Subcutaneous abdominal adipose tissue (tissue), 5 donors: ENCODE results near the gene PIK3CB.

ENCODE experiments used
- H3K27ac ChIP-seq: one replicate; pipeline ENCODE4 v1.7.0; 2013; ENCODE audit warnings: low read depth, mild to moderate bottlenecking, inconsistent platforms, low read length, moderate library complexity
- H3K27me3 ChIP-seq, 5 donors: one replicate each; pipeline ENCODE4 v1.7.0; 2013; ENCODE audit warnings: low read length in 5 of 5, inconsistent platforms in 1 of 5; ENCODE audit not compliant: control insufficient read depth in 5 of 5, insufficient read depth in 4 of 5
- H3K36me3 ChIP-seq, 5 donors: one replicate each; pipeline ENCODE4 v1.7.0; 2013; ENCODE audit warnings: low read length in 5 of 5; ENCODE audit not compliant: control insufficient read depth in 5 of 5, insufficient read depth in 5 of 5
- H3K4me1 ChIP-seq, 5 donors: one replicate each; pipeline ENCODE4 v1.7.0; 2013; ENCODE audit warnings: low read length in 5 of 5, mild to moderate bottlenecking in 3 of 5, moderate library complexity in 1 of 5; ENCODE audit not compliant: control insufficient read depth in 5 of 5, insufficient read depth in 5 of 5
- H3K4me3 ChIP-seq, 5 donors: one replicate each; pipeline ENCODE4 v1.7.0; 2013; ENCODE audit warnings: low read length in 5 of 5, low read depth in 1 of 5
- H3K9ac ChIP-seq, 5 donors: one replicate each; pipeline ENCODE4 v1.7.0; 2013; ENCODE audit warnings: low read length in 5 of 5, mild to moderate bottlenecking in 4 of 5, moderate library complexity in 3 of 5
- H3K9me3 ChIP-seq, 5 donors: one replicate each; pipeline ENCODE4 v1.7.0; 2013; ENCODE audit warnings: low read length in 5 of 5; ENCODE audit not compliant: control insufficient read depth in 5 of 5
- donor health status: healthy.
- donor health status: healthy.
- donor health status: healthy.
- donor health status: healthy.
- donor health status: healthy.

Gene PIK3CB

DNA sequence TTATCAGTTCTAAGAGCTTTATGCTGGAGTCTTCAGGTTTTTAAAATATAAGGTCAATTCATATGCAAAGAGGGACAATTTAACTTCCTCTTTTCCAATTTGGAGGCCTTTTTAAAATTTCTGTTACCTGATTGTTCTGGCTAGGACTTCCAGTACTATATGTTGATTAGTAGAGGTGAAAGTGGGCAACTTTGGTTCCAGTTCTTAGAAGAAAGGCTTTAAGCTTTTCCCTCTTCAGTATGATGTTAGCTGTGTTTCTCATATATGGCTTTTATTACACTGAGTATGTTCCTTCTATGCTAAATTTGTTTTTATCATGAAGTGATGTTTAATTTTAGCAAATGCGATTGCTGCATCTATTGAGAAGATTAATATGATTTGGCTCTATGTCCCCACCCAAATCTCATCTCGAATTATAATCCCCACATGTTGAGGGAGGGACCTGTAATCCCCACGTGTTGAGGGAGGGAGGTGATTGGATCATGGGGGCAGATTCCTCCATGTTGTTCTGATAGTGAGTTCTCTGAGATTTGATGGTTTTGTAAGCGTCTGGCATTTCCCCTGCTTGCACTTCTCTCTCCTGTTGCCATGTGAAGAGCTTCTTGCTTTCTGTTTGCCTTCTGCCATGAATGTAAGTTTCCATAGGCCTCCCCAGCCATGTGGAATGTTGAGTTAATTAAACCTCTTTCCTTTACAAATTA, 192.4 kb downstream of the PIK3CB start:
- Histone ChIP-seq H3K27ac (no peak overlapping the region), H3K9ac (no peak overlapping the region), H3K9me3 (peaks cover 0 to 31% (median 20%) of the 10 kb centered on the region in 5 donors), H3K36me3 (no peaks in the 10 kb centered on the region), H3K4me3 (no peak overlapping the region), H3K4me1 (no peaks in the 10 kb centered on the region), H3K27me3 (no peaks in the 10 kb centered on the region)

DNA sequence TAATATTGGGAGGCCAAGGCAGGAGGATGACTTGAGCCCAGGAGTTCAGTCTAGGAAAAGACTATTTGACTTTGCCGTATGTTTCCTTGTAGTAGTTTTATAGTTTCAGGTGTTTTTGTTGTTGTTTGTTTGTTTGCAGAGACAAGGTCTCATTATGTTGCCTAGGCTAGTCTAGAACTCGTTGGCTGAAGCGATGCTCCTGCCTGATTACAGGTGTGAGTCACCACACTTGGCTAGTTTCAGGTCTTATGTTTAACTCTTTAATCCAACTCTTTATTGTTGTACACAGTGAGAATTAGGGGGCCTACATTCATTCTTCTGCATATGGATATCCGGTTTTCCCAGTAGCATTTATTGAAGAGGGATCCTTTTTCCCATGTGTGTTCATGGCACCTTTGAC, 194.2 kb downstream of the PIK3CB start:
- no peaks in the 10 kb centered on the region for H3K27me3 ChIP-seq
- no peak overlapping the region for H3K27ac ChIP-seq
- no peaks in the 10 kb centered on the region for H3K4me1 ChIP-seq
- H3K9ac ChIP-seq = no peak overlapping the region
- peaks cover 0 to 3% (median 0%) of the 10 kb centered on the region in 5 donors for H3K36me3 ChIP-seq
- peaks cover 0 to 25% (median 13%) of the 10 kb centered on the region in 5 donors for H3K9me3 ChIP-seq
- H3K4me3 ChIP-seq = no peak overlapping the region

DNA sequence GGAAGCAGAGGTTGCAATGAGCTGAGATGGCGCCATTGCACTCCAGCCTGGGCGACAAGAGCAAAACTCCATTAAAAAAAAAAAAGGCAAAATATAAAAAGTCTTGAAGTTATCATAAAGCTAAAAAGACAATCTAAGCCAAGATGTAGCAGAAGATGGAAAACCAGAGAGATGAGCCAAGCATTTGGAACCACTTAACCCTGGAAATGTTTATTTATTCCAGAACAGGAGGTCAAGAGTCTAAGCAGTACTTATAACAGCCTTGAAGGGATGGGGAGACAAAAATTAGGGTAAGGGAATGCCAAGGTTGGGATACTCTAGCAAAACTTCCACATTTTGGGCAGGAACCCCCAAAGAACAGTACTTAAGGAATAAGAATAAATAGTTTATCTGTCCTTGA, 196.1 kb downstream of the PIK3CB start:
- no peaks in the 10 kb centered on the region for H3K27me3 ChIP-seq
- H3K9me3 ChIP-seq = peaks cover 0 to 14% (median 6%) of the 10 kb centered on the region in 5 donors
- no peak overlapping the region for H3K9ac ChIP-seq
- no peaks in the 10 kb centered on the region for H3K4me1 ChIP-seq
- no peak overlapping the region for H3K4me3 ChIP-seq
- peaks cover 0 to 8% (median 5%) of the 10 kb centered on the region in 5 donors for H3K36me3 ChIP-seq
- no peak overlapping the region for H3K27ac ChIP-seq

DNA sequence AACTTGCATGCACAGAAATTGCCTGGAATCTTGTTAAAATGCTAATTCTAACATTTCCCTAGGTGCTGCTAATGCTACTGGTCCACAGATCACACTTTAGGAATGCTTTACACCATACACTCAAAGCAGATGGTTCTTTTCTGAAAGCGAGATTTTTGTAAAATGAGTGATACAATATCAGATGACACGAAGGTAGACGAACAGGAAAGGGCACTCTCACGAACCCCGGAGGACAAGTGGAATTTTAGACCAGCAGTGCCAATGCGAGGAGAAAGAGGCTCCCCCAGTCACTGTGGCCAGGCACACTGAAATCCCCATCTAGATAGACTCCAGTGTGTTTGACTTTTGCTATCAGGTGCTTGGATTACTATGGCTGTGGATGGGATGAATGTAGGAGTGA, 205.2 kb downstream of the PIK3CB start:
- Histone ChIP-seq H3K27ac (no peak overlapping the region), H3K9ac (no peak overlapping the region), H3K9me3 (no peaks in the 10 kb centered on the region), H3K36me3 (peaks cover 14 to 44% (median 20%) of the 10 kb centered on the region in 5 donors), H3K4me1 (no peaks in the 10 kb centered on the region), H3K4me3 (no peak overlapping the region), H3K27me3 (no peaks in the 10 kb centered on the region)

DNA sequence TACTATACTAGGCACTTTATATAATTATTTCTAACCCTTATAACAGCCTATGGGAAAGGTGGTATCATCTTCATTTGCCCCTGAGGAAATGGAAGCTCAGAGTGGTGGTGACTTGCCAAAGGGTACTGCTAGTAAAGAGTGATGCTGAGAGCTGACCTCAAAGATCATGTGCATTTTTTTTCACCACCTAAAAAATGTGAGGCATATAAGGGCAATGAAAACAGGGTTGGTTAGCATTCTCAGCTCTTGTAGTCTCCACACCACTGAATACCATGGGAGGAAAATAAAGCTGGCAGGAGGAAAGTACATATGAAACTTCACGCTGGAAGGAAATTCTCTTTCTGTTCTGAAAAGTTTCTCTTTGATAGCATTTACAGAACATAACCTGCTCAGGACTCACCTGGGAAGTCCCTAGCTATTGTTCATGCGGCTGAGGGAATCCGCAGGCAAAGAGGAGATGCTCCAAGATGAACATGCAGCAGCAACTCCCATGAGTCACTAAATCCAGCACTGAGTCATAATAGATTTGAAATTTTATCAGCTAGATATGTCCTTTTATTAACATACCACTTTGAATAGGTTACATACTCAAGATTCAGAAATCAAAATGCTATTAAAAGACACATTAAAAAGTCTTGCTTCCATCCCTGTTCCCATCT, 208.9 kb downstream of the PIK3CB start:
- Histone ChIP-seq H3K9ac (no peak overlapping the region), H3K27ac (no peak overlapping the region), H3K36me3 (peaks cover 8 to 24% (median 14%) of the 10 kb centered on the region in 5 donors)

DNA sequence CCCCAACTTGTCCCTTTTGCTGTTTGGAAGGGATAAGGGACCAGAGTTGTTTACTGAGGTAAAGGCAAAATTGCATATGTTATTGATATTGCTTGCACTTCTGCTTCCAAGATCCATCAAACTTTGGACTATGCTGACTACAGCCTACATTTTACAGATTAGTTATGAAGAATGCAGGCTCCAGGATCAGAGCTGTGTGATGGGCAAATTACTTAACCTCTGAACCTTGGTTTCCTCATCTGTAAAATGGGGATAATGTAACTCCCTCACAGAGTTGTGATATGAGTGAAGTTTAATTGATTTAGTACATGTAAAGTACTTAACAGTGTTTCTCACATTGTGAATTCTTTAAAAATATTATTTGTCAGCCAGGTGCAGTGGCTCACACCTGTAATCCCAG, 210.2 kb downstream of the PIK3CB start:
- no peak overlapping the region for H3K9ac ChIP-seq
- H3K27ac ChIP-seq = no peak overlapping the region

More for the DNA sequence above, 208.9 kb downstream of the PIK3CB start:
- H3K4me3 ChIP-seq = no peak overlapping the region
- H3K27me3 ChIP-seq = no peaks in the 10 kb centered on the region
- no peaks in the 10 kb centered on the region for H3K9me3 ChIP-seq
- H3K4me1 ChIP-seq = no peaks in the 10 kb centered on the region

DNA sequence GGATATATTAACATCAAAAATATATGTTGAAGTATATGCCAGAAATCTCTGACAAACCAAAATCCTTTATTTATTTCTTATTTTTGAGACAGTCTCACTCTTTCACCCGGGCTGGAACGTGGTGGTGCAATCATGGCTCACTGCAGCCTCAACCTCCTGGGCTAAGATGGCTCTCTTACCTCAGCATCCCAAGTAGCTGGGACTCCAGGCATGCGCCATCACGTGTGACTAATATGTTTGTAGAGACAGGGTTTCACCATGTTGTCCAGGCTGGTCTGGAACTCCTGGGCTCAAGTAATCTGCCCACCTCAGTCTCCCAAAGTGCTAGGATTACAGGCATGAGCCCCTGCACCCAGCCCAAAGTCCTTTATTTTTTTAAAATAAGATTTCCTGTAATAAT, 214.3 kb downstream of the PIK3CB start:
- Histone ChIP-seq H3K4me3 (no peak overlapping the region), H3K4me1 (peaks cover 0 to 14% (median 6%) of the 10 kb centered on the region in 5 donors), H3K36me3 (peaks cover 0 to 5% (median 0%) of the 10 kb centered on the region in 5 donors), H3K9ac (no peak overlapping the region), H3K27ac (no peak overlapping the region), H3K9me3 (no peaks in the 10 kb centered on the region), H3K27me3 (no peaks in the 10 kb centered on the region)

More for the DNA sequence above, 210.2 kb downstream of the PIK3CB start:
- Histone ChIP-seq H3K36me3 (peaks cover 4 to 17% (median 8%) of the 10 kb centered on the region in 5 donors), H3K4me3 (no peak overlapping the region), H3K4me1 (peaks cover 0 to 4% (median 0%) of the 10 kb centered on the region in 5 donors), H3K9me3 (no peaks in the 10 kb centered on the region), H3K27me3 (no peaks in the 10 kb centered on the region)

DNA sequence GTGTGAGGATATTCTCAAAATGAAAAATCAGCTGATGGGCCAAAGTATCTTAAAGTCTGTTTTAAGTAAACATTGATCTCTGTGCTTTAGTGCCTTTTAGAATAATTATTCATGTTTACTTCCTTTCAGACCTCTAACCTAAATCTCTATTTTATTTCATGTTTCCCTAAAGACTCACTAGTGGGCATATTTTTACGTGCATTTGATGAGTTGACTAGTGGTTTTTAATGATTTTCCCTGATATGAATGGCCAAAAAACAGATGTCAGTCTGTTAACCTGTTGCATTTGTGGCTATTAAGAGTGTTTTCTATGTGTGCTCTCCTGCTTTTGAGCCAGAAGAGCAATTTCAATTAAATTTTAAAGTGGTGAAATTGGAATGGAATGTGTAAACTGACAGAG, 219.3 kb downstream of the PIK3CB start:
- peaks cover 0 to 2% (median 0%) of the 10 kb centered on the region in 5 donors for H3K36me3 ChIP-seq

DNA sequence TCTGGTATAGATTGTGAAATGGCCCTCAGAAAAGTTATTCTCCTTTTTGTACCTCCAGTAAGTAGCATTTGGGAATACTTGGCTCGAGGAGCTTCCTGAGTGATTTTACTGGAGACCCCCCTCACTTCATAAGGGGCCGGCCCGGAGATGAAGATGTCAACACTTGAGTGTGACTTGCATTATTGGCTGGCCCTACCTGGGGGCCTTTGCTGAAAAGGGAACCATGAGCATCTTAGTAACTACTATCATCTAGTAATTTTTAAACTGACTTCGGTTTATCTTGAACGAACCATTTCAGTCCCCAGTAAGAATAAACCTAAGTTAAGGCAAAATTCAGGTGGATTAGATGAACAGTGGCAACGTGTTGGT, 224.8 kb downstream of the PIK3CB start:
- Histone ChIP-seq H3K4me3 (peak overlapping the region; percentile 77 to 89 (median 80)), H3K9ac (peak overlapping the region in 4 of 5 donors; percentile 57 to 88 (median 83)), H3K27ac (peak overlapping the region; percentile 85), H3K36me3 (peaks cover 0 to 2% (median 0%) of the 10 kb centered on the region in 5 donors), H3K9me3 (no peaks in the 10 kb centered on the region), H3K4me1 (peaks cover 3 to 26% (median 16%) of the 10 kb centered on the region in 5 donors), H3K27me3 (no peaks in the 10 kb centered on the region)

More for the DNA sequence above, 219.3 kb downstream of the PIK3CB start:
- Histone ChIP-seq H3K9ac (peak overlapping the region in 1 of 5 donors; percentile 32), H3K27ac (no peak overlapping the region), H3K27me3 (no peaks in the 10 kb centered on the region), H3K4me3 (no peak overlapping the region), H3K9me3 (no peaks in the 10 kb centered on the region), H3K4me1 (peaks cover 0 to 18% (median 7%) of the 10 kb centered on the region in 5 donors)
